ENCODE measurements around the gene KRT36.

Gene KRT36

GRCh38 chr17:41442739-41443138 is 47.0 kb downstream of the KRT36 start:
- no peak for DNase-seq (ENCODE audit: low read depth in 2 of 3, low spot score in 2 of 3)

GRCh38 chr17:41440531-41441033 is 49.1 kb downstream of the KRT36 start, which contains the start of gene KRT38:
TSS of gene KRT38 (minus strand) at chr17:41440983. CDS start at chr17:41440921, 62 bp downstream.
- DNase-seq (ENCODE audit: low read depth in 2 of 3, low spot score in 2 of 3) = no peak

GRCh38 chr17:41439375-41439774 is 50.3 kb downstream of the KRT36 start:
- DNase-seq (ENCODE audit: low read depth in 2 of 3, low spot score in 2 of 3) = no peak

- no peak for DNase-seq (ENCODE audit: low read depth in 2 of 3, low spot score in 2 of 3)
Measured at GRCh38 chr17:41437769-41438168, 51.9 kb downstream of the KRT36 start.

GRCh38 chr17:41437254-41437653 is 52.5 kb downstream of the KRT36 start:
- DNase-seq (ENCODE audit: low read depth in 2 of 3, low spot score in 2 of 3) = no peak

Data from activated CD8-positive, alpha-beta memory T cell treated with anti-CD3 and anti-CD28 coated beads for 48 hours (primary cell).